GM19463 (cell line): ENCODE results near the gene ZNF821.
A peak's percentile ranks its signal among the peaks of the same experiment; 100 is the strongest.
"Not testable (repeated sequence)": the region's sequence is repeated elsewhere in the genome, so short reads cannot be mapped to it uniquely, and the experiment has no call there.

Source experiments
- ATAC-seq: cut with Tn5 transposase; IDR thresholded peaks from one replicate; pipeline ENCODE4 v1.9.1; 2021; ENCODE audit warnings: mild to moderate bottlenecking, moderate library complexity; ENCODE audit not compliant: unreplicated experiment

ZNF821 gene

GRCh38 chr16:71883849-71884638 lies at the start of gene ZNF821:
ZNF821 (minus strand) TSS chr16:71884182; CDS start chr16:71879946, 4,236 bp downstream.
- ATAC-seq, result peak; percentile 55

GRCh38 chr16:71933017-71933416 lies 49.0 kb upstream of the ZNF821 start:
- no peak for ATAC-seq

GRCh38 chr16:71931599-71931998 lies 47.6 kb upstream of the ZNF821 start:
- no peak for ATAC-seq

GRCh38 chr16:71931001-71931400 lies 47.0 kb upstream of the ZNF821 start:
- no peak for ATAC-seq

GRCh38 chr16:71930013-71930563 lies 46.1 kb upstream of the ZNF821 start:
- no peak for ATAC-seq

GRCh38 chr16:71929048-71929447 lies 45.1 kb upstream of the ZNF821 start:
- ATAC-seq, result no peak

GRCh38 chr16:71927787-71928186 lies 43.8 kb upstream of the ZNF821 start:
- no peak for ATAC-seq

GRCh38 chr16:71927383-71927782 lies 43.4 kb upstream of the ZNF821 start:
- ATAC-seq, result no peak

- ATAC-seq, result no peak
Observed at GRCh38 chr16:71924710-71925109, 40.7 kb upstream of the ZNF821 start.

GRCh38 chr16:71923941-71924690 lies 40.1 kb upstream of the ZNF821 start:
- ATAC-seq, result no peak

- no peak for ATAC-seq
Observed at GRCh38 chr16:71920658-71921057, 36.7 kb upstream of the ZNF821 start.

GRCh38 chr16:71919035-71919434 lies 35.1 kb upstream of the ZNF821 start:
- peak; percentile 83 for ATAC-seq

- no peak for ATAC-seq
Observed at GRCh38 chr16:71917900-71918299, 33.9 kb upstream of the ZNF821 start.

- no peak for ATAC-seq
Observed at GRCh38 chr16:71916397-71916920, 32.5 kb upstream of the ZNF821 start.

- no peak for ATAC-seq
Observed at GRCh38 chr16:71915350-71915749, 31.4 kb upstream of the ZNF821 start.

- no peak for ATAC-seq
Observed at GRCh38 chr16:71914802-71915201, 30.8 kb upstream of the ZNF821 start.

GRCh38 chr16:71912534-71913275 lies 28.7 kb upstream of the ZNF821 start:
- ATAC-seq, result no peak

GRCh38 chr16:71911121-71911520 lies 27.1 kb upstream of the ZNF821 start:
- no peak for ATAC-seq

GRCh38 chr16:71905765-71906164 lies 21.8 kb upstream of the ZNF821 start:
- ATAC-seq, result not testable (repeated sequence)

GRCh38 chr16:71904239-71904638 lies 20.3 kb upstream of the ZNF821 start:
- ATAC-seq, result no peak

GRCh38 chr16:71903608-71904007 lies 19.6 kb upstream of the ZNF821 start:
- ATAC-seq, result no peak
